Hepatocyte (in vitro differentiated cells): Measurements from ENCODE around the gene ARPP21.

Experiments used
- EZH2 ChIP-seq: fragments of 200-600 bp; sonication (generic); IDR thresholded peaks from 2 replicates; pipeline ENCODE4 v1.6.1; 2016; ENCODE audit warnings: antibody characterized with exemption, mild to moderate bottlenecking, borderline replicate concordance
- TF ChIP-seq, protein P1 (sequence below): fragments of 200-600 bp; sonication (generic); IDR thresholded peaks from 2 replicates; pipeline ENCODE4 v1.5.1; 2016; ENCODE audit warnings: antibody characterized with exemption, mild to moderate bottlenecking; ENCODE audit not compliant: poor library complexity

DNA sequence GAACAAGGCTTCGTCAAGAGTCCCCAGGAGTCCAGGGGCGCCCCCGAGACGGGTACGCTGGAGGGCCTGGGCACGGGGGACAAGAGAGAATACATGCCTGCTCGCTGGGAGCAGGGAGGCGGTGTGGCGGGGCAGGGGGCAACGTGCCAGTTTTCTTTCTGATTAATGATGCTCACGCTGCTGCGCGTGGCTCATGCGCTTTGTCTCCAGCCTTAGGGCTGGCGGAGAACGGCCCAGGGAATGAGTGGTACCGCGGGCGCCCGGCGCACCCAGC is 408 bp upstream of the ARPP21 start:
- TF ChIP-seq, protein P1, sequence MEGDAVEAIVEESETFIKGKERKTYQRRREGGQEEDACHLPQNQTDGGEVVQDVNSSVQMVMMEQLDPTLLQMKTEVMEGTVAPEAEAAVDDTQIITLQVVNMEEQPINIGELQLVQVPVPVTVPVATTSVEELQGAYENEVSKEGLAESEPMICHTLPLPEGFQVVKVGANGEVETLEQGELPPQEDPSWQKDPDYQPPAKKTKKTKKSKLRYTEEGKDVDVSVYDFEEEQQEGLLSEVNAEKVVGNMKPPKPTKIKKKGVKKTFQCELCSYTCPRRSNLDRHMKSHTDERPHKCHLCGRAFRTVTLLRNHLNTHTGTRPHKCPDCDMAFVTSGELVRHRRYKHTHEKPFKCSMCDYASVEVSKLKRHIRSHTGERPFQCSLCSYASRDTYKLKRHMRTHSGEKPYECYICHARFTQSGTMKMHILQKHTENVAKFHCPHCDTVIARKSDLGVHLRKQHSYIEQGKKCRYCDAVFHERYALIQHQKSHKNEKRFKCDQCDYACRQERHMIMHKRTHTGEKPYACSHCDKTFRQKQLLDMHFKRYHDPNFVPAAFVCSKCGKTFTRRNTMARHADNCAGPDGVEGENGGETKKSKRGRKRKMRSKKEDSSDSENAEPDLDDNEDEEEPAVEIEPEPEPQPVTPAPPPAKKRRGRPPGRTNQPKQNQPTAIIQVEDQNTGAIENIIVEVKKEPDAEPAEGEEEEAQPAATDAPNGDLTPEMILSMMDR: no peak
- no peak for TF ChIP-seq EZH2
